Measurements from ENCODE around the gene BCAT1. TPM values are rescaled to one million over a fixed set of nuclear protein-coding genes. Genes with fewer than 3 reads are reported as not detected.

Gene BCAT1
- total and polyA plus RNA-seq, 8 donors = 1.3 to 33.0 (median 7.4) TPM

GRCh38 chr12:24850496-24850895 is 98.4 kb downstream of the BCAT1 start:
- H3K9me3 ChIP-seq = no peaks in the 10 kb centered on the region
- no peak overlapping the region for H3K4me3 ChIP-seq
- H3K4me1 ChIP-seq = no peaks in the 10 kb centered on the region
- H3K27me3 ChIP-seq = no peaks in the 10 kb centered on the region
- TF ChIP-seq POLR2A (IDR thresholded peaks at IDR 0.05) (no peak), EP300 (IDR thresholded peaks at IDR 0.05) (no peak), CTCF (IDR thresholded peaks at IDR 0.05) (no peak), POLR2AphosphoS5 (IDR thresholded peaks at IDR 0.05) (no peak)
- WGBS, 5 donors = 49 to 71% (median 68%) methylated on average over 3 of the region's 3 CpGs
- no peak overlapping the region for H3K27ac ChIP-seq
- intact Hi-C loops (cut with DNase I; ENCODE audit: low total_unique reads) = no loop called here
- no peaks in the 10 kb centered on the region for H3K36me3 ChIP-seq
- no peak for DNase-seq

DNA sequence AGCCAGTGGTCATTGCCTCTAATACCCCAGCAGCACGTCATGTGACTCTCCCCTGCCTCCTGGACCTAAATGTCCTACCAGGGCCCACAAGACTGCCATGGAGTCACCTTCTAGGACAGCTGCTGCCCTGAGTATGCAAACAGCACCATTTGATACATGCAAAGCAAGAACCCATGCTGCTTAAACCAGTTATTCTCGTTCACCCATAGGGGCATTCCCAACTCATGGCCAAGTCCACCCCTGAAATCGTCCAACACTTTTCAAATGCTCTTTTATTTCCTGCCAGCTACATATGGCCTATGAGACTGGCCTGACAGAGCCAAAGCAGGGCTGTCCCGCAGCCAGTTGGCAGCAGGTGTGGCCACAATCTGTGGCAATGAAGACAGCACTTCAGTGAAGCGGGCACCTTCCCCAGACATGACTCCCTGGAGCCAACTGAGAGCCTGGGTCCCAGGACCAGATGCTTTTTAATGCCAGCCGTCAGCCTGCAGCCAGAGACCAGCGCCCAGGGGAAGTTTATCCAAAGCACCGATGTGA is 99.9 kb downstream of the BCAT1 start:
- no peak overlapping the region for H3K4me3 ChIP-seq
- intact Hi-C loops (cut with DNase I; ENCODE audit: low total_unique reads) = no loop called here
- no peak for DNase-seq
- H3K27ac ChIP-seq = no peak overlapping the region
- no peaks in the 10 kb centered on the region for H3K9me3 ChIP-seq
- no peaks in the 10 kb centered on the region for H3K27me3 ChIP-seq
- H3K36me3 ChIP-seq = no peaks in the 10 kb centered on the region
- no peak for TF ChIP-seq CTCF (IDR thresholded peaks at IDR 0.05)
- no peak for TF ChIP-seq EP300 (IDR thresholded peaks at IDR 0.05)
- no peak for TF ChIP-seq POLR2A (IDR thresholded peaks at IDR 0.05)
- no peak for TF ChIP-seq POLR2AphosphoS5 (IDR thresholded peaks at IDR 0.05)
- WGBS, 5 donors = 84 to 93% (median 88%) methylated on average over 8 of the region's 8 CpGs
- H3K4me1 ChIP-seq = no peaks in the 10 kb centered on the region

GRCh38 chr12:24846689-24847088 is 102.2 kb downstream of the BCAT1 start:
- WGBS, 5 donors = 90 to 97% (median 95%) methylated on average over 2 of the region's 2 CpGs
- Histone ChIP-seq H3K27ac (no peak overlapping the region), H3K4me3 (no peak overlapping the region), H3K9me3 (no peaks in the 10 kb centered on the region), H3K27me3 (no peaks in the 10 kb centered on the region), H3K36me3 (no peaks in the 10 kb centered on the region), H3K4me1 (no peaks in the 10 kb centered on the region)
- TF ChIP-seq EP300 (IDR thresholded peaks at IDR 0.05) (no peak), POLR2A (IDR thresholded peaks at IDR 0.05) (no peak), POLR2AphosphoS5 (IDR thresholded peaks at IDR 0.05) (no peak), CTCF (IDR thresholded peaks at IDR 0.05) (no peak)
- no peak for DNase-seq
- intact Hi-C loops (cut with DNase I; ENCODE audit: low total_unique reads) = no loop called here

DNA sequence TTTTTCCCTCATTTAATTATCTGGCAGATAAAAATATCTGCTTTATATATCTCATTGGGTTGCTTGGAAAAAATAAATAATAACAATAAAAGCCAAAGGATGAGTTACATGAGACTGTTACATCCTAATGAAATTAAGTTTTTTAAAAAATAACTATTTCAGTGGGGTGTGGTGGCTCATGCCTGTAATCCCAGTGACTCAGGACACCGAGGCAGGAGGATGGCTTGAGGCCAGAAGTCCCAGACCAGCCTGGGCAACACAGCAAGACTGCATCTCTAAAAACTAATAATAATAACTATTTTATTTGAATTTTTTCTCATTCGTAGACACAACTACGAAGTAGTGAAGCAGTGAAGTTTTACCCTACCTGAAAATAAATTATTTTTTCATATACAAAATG is 103.3 kb downstream of the BCAT1 start:
- intact Hi-C loops (cut with DNase I; ENCODE audit: low total_unique reads) = no loop called here
- Histone ChIP-seq H3K27me3 (no peaks in the 10 kb centered on the region), H3K4me1 (peaks cover 0 to 2% (median 0%) of the 10 kb centered on the region in 4 donors), H3K27ac (no peak overlapping the region), H3K4me3 (no peak overlapping the region), H3K36me3 (no peaks in the 10 kb centered on the region), H3K9me3 (no peaks in the 10 kb centered on the region)
- no peak for DNase-seq
- TF ChIP-seq EP300 (IDR thresholded peaks at IDR 0.05) (no peak), CTCF (IDR thresholded peaks at IDR 0.05) (no peak), POLR2AphosphoS5 (IDR thresholded peaks at IDR 0.05) (no peak), POLR2A (IDR thresholded peaks at IDR 0.05) (no peak)
- WGBS, 5 donors = 81 to 88% (median 87%) methylated on average over 3 of the region's 3 CpGs
